Measurements from ENCODE around the gene PPP6R1.

Gene PPP6R1

DNA sequence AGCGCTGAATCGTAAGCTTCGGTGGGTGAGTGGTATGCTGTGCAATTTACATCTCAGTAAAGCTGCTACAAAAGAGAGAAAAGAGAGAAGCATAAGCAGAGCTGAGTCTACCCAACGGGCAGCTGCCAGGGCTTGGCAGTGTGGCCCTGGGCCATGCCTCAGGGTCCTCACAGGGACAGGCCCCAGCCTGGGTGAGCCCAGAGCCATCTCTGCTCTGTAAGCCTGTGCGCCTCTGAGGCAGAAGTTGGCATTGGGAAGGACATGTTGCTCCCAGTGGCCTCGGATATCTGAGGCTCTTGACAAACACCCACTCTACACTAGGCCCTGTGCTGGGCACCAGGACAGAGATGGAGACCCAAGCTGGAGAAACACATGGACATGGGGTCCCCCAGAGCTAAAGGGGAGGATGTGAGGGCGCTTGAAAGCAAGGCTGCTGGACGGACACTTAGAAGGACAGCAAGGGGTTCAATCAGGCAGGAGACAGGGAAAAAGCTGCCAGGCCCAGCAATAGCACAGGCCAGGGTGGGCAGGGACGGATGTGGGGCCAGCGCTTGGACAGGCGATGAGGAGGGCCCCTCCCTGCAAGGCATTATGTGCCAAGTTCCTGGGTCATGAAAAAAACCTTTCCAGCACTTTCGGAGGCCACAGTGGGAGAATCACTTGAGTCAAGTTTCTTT lies 14.7 kb downstream of the PPP6R1 start:
- no peak for DNase-seq (ENCODE audit: low read depth)

DNA sequence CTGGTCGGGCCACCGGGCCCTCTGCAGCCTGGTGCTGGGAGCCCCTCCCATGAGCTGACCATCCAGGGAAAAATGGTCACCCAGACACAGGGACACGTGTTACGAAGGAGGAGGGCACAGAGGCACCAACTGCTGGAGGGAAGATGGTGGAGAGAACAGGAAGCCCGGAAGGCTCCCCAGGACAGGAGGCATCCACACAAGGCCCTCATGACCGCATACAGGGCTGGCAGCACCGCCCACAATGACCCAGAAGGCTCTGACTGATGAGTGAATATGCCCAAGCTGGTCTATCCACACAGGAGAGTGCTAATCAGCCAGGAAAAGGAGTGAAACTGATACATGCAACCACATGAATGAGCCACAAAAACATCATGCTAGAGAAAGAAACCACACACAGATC lies 16.3 kb downstream of the PPP6R1 start:
- DNase-seq (ENCODE audit: low read depth) = no peak

DNA sequence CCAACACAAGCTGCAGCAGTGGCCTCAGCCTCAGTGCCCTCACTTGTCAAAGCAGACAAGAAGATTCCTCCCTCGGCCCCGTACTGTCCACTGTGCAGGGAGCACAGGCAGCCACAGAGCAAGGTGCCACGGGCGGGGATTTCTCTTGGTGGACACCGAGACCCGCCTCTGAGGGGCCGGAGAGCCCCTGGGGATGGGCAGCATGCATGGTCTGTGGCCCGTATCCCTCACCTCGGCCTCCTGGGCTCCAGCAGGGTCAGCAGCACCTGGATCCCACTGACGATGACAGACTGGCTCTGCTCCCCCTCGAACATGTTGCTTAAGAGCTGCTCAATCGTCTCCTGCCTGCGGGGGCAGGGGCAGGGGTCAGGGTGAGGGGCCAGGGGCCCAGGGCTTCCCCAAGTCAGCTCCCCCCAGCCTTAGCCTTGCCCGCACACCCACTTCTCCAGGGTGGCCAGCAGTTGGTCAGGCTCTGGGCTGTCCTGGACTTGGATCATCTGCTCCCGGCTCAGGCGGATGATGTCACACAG lies 16.8 kb downstream of the PPP6R1 start:
- no peak for DNase-seq (ENCODE audit: low read depth)

DNA sequence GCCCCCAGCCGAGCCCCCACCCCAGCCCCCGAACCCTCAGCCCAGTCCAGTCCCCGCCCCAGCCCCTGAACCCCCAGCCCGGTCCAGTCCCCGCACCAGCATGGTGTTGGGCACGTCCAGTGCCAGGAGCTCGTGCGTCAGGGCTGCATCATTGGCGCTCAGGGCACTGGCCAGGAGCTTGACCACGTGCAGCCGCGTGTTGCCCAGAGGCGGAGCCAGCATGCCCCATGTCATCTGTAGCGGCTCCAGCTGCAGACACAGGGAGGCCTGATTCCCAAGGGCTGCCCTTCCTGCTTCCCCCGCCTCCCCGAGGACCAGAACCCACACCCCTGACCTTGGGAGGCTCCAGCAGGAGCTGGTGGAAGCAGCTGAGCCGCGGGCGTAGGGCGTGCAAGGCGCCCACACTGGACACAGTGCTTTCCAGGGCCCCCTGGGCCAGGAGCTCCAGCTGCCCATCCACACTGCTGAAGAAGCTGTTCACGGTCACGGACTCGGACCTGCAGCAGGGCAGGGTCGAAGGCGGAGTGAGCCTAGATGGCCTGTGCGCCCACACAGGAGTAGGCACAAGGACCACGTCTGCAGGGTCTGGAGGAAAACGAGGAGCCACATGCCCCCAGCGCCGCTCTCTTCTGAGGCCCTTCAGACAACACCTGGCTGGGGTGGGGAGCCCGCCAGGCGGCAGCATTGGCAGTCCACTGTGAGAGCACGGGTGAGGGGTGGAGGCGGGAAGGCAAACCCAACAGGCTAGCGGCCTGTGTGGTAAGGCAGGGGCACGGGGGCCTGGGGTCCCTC lies 17.5 kb downstream of the PPP6R1 start:
- DNase-seq (ENCODE audit: low read depth) = no peak

DNA sequence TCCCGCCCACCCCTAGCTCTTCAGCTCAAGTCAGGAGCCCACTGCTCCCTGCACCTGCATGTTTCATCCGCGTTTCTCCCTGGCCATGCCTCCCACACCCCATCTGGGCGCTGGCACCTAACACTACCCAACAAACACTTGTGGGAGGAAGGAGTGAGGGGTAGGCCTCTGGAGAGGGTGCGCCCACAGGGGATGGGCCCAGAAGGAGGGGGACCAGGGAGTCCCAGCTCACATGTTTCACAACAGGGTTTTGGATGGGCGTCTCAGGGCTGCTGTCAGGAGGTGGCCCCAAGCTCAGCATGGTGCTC lies 18.1 kb downstream of the PPP6R1 start:
- no peak for DNase-seq (ENCODE audit: low read depth)

DNA sequence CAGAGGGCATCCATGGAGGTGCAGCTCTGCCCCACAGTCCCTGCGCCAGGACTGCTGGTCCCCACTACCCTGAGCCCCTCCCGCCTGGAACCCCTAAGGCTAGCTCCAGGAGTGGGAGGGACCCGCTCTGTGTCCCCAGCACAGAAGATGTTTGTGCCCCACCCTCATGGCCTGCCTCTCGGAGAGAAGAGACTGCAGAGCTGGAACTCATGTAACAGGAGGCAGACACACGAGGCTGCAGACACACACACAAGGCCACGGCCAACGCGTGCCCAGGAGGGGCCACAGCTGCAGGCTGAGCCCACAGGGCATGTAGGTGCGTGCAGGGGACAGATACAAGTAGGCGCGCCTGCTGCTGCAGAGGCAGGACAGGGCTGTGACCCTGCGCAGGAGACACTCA lies 19.8 kb downstream of the PPP6R1 start:
- DNase-seq (ENCODE audit: low read depth) = no peak

DNA sequence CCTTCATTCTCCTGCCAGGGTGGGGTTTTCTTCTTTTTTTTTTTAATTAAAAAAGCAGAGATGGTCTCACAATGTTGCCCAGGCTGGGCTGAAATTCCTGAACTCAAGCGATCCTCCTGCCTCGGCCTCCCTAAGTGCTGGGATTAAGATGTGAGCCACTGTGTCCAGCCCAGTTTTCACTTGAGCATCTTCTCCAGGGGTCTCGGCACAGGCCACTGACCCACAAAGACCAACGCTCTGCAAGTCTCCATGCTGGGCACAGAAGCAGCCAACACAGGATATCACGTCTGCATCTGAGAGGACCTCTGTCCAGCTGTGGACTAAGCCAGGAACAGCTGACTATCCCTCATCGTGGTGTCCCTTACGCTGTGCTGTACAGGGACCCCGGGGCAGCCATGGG lies 20.8 kb downstream of the PPP6R1 start:
- no peak for DNase-seq (ENCODE audit: low read depth)

DNA sequence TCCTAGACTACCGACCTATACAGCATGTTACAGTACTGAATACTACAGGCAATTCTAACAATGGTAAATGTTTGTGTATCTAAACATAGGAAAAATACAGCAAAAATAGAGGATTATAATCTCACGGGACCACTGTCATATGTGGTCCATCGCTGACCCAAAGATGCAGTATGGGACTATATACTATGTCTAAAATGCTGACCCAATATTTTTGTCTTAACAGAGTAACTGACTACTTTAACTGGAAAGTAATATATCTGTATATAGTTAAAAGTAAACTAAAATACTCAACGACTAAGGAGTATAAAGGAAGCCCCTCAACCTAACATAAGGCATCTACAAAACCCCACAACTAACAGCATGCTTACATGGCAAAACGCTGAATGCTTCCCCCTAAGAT lies 25.8 kb downstream of the PPP6R1 start:
- DNase-seq (ENCODE audit: low read depth) = no peak

DNA sequence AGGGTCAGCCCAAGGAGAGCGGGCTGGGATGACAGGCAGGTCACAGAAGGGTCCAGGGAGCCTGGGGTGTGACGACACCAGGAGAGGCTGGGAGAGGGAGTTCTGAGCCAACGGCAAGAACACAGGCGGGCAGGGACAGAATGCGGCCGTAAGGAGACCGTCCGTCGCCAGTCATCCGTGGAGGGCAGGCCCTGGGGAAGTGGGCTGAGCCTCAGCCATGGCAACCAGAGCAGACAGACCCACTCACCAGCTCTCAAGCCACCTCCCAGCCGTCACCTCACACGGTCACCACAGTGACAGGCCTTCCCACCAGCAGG lies 26.6 kb downstream of the PPP6R1 start:
- DNase-seq (ENCODE audit: low read depth) = no peak

DNA sequence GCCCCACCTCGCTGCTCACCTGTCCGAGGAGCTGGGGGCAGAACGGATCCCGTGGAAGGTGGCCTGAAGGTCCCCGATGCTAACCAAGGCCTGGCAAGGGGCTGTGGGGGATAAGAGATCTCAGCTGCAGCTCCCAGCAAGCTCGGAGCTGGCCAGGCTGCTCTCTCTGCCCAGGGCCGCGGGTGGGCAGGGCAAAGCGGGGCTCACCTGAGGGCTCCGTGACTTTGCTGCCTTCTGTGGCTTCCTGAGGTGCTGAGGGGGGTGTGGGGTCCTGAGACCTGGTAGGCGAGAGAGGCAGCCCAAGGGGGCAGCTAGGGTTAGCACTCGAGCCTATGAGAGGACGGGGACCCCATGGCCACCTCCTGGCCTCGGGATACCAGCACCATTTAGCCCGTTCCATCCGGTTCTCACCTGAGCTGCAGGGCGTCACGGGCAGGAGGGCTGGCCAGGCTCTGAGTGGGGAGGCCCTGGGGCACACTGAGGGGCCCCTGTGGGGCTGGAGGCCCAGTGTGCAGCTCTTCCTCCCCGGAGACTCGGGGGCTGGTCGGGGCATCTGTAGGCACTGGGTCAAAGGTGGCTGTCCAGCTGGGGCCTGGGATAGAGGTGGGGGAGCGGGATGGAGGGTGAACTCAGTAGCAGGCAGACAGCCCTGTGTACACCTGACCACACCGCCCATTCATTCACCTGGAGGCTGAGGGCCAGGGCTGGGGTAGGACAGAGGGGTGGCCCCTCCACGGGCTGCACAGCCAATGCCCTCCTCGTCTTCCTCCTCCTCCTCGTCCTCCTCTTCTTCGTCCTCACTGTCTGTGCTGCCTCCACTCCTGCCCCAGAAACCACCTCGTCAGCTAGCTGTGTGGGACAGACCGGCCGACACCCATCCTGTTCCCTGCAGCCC lies 27.2 kb downstream of the PPP6R1 start:
- no peak for DNase-seq (ENCODE audit: low read depth)

DNA sequence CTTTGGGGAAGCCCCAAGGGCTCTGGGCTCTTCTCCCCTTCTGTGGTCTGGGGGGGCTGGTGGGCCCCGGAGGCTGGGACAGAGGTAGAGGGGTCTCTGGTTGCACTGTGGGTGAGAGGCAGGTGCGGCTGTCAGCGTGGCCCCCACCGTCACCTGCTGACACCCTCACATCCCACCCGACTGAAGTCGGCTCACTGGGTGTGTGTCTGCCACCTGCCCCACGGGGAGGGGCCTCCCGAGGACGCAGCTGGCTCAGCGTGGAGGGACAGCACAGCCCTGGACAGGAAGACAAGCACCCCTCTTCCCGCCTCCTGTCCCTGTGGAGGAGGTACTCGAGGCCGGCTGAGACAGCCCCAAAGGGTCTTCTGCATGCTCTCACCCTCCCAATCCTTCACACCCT lies 28.0 kb downstream of the PPP6R1 start:
- DNase-seq (ENCODE audit: low read depth) = no peak

DNA sequence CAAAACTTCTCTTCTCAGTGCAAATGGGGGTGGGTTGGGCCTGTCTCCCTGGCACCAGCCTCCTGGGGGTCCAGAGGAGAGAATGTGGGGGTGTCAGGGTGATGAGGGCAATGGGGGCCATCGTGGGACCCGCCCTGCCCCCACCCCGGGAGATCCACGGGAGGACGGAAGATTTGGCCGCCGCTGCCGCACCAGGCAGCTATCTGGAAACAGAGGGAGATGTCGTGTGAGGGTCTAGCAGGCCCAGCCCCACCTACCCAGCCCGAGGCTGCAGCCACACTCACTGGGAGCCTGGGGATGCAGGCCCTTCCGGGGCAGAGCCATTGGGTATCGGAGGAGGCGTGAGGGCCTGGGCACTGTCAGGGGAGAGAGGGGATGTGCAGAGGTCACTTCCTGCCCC lies 28.5 kb downstream of the PPP6R1 start:
- no peak for DNase-seq (ENCODE audit: low read depth)

DNA sequence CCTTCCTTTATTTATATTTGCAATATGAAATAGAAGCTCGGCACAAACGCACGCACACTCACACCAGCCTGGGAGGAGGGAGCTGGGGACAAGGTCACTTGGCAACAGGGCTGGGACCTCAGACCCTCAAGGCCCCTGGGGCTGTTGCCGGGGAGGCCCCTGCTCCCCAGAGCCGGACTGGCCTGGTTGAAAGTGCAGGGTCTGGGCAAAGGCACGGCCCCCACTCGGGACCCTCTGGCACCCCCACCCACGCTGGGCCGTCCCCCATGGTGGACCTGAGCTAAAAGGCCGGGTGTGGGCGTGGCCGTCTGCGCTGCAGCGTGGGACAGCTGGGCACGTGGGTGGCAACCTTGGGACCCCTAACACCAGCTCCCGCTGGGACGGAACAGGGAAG lies 29.0 kb downstream of the PPP6R1 start:
- no peak for DNase-seq (ENCODE audit: low read depth)

DNA sequence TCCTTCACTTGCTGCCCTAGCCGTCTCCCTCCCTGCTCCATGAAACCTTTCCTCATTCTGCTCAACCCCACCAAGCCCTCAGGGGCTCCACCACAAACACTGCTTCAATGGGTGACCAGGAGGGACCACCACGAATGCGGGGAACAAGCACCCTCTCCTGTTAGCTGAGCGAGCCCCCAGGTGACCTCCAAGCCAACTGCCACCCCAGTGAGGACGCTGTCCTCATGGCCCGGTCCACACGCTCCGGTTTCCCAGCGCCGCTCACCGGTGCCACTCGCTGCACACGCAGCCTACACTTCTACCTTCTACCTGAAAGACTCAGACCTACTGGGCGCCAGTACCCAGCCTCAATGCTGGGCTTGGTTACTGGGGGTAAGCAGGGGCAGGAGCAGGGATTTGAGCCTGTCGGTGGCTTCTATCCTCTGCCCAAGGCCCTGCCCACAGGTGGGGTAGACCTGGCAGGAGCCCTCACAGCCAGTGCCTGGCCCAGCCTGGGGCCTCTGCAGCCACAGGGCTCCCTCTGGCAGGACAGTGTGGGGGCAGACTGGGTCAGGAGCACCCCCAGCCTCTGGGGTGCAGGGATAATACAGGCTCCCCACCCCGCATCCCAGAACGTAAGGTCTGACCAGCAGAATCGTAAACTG lies 29.6 kb downstream of the PPP6R1 start:
- no peak for DNase-seq (ENCODE audit: low read depth)

DNA sequence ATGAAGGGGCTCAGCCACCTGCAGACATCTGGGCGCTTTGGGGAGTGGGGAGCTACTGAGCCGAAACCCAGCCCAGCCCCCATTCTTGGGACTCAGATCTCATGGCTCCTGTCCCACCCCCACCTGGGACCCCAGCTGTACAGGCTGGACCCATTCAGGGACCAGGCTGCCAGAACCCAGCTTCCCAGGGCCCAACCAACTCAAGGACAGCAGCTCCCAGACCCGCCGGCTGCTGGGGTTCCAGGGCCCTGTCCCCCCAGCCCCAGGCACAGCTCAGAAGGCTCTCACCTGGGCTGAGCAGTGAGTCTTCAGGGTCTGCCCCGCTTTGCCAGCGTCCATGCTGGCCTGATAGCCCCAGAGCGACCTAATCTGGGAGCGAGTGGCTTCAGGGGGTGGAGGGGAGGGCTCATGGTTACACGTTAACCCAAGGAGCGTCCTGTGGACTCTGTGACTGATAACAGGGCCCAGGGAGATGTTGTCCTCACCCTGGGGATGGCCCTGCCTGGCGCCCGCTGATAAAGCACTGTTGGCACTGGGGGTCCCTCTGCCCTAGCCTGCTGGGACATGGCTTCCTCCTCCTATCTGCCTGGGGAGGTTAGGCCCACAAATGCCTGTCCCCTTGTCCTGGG lies 30.3 kb downstream of the PPP6R1 start, which contains the start of gene TMEM86B:
Gene TMEM86B (minus strand): TSS at position 361 of the 629 bp plus-strand sequence. CDS start 22 bp downstream, at position 339.
- DNase-seq (ENCODE audit: low read depth) = no peak

DNA sequence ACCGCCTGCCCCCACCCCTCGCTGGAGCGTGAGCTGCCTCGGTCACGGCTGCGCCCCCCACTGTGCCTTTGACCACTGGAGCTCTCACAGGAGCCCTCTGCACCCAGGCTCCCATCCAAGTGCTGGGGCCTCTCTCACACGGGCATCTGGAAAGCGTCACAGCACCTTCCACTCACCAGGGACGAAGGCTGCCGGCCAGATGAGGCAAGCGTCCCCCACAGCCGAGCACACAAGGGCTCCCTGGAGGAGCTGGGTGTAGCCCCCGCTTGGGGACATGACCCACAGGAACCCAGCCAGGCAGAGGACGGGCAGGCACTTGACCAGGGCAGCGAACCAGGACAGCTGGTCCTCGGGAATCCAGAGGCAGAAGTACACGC lies 30.8 kb downstream of the PPP6R1 start:
- DNase-seq (ENCODE audit: low read depth) = no peak

DNA sequence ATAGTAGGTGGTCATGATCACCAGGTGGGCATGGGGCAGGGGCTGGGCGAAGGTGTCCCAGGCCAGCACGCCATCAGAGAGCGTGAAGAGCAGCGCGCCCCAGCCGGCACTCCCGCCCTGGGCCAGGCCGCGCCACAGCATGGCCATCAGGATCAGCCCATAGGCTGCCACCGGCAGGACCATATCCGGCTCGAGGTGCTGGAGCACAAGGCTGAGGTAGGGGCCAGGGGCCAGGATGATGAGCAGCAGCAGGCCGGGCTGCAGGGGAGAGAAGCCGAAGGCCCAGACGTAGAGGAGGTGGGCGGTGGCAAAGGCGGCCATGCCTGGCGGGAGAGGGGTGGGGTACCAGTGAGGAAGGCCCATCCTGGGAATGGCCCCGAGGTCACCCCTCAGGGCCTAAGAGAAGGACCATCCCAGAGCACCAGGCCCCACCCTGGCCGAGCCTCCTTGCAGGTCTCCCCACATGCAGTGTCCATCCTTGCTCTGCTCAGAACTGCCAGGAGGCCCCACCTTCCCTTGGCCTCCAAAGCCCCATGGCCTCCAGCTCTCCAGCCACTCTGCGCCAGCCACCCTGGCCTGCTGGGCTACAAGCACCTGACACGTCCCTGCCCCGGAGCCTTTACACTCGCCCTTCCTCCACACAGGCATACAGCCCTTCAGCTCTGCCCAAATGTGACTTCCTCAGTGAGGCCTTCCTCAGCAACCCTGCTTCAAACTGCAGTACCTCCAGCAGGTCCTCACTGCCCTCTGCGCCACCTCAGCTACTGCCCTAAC lies 31.4 kb downstream of the PPP6R1 start:
- DNase-seq (ENCODE audit: low read depth) = no peak

DNA sequence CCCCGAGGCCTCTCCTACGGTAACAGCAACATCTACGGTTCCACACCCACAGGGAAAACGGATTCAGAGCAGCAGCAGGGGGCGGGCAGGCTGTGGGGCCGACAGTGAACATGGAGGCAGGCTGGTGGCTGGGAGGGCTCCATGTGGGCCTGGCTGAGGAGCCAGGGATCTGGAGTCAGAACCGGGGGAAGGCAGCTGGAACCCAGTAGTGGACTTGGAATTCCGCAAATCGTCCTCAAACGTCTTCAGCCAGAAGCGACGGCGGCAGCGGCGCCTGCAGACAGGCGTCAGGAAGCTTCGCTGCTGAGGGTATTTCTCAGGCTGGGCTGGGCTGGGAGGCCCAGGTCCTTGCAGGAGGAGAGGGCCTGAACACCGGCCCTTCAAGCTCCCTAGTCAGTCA lies 32.0 kb downstream of the PPP6R1 start:
- no peak for DNase-seq (ENCODE audit: low read depth)

DNA sequence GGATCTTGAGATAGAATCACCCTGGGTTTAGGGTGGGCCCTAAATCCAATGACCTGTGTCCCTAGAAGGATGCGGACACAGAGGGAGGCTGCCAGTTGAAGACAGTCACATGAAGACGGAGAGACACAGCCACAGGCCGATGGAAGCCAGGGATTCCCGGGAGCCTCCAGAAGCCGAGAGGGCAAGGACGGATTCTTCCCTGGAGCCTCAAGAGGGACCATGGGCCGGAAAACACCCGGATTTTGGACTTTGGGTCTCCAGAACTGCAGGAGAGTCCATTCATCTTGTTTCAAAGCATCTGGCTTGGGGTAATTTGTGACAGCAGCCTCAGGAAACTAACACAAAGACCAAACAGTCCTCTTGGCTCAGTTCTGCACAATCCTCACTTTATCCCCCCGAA lies 32.5 kb downstream of the PPP6R1 start:
- no peak for DNase-seq (ENCODE audit: low read depth)

DNA sequence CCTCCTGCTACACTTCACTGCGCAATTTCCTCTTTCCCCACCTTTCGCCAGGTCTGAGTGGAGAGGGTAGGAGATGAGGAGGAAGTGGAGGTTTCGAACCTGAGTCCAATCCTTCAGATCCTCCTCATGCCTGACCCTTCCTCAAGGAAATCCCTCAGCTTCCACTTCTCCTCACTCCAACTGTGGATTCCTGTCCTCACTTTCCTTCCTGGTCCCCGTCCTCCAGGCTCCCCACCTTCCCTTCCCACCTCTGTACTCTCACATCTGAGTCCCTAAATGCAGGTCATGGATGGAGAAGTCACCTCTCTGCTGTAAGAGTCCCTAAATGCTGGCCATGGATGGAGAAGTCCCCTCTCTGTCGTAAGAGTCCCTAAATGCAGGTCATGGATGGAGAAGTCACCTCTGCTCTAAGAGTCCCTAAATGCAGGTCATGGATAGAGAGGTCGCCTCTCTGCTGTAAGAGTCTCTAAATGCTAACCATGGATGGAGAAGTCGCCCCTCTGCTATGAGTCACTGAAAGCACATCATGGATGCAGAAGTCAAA lies 33.3 kb downstream of the PPP6R1 start:
- DNase-seq (ENCODE audit: low read depth) = no peak

Data from fibroblast of gingiva (primary cell).